ENCODE data around the gene SPATA17.

DNA sequence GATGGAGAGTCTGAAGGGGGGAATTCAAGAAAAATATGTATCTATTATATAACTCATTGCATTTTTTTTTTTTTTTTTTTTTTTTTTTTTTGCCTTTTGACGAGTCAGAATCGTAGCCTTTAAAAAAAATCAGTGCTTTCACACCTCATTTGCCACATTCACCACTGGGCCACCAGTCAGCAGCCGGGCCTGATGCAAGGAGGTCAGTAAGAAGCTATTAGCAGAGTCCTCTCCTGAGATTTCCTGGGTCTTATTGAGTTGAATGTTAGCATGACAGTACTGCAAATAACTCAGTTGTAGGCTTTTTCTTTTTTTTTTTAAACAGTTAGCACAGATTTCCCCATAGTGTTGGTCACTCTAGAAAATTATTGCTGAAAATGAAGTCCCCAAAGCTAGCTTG lies 139.8 kb downstream of the SPATA17 start:
- no peak for TF ChIP-seq EZH2 (IDR thresholded peaks at IDR 0.05; ENCODE audit: insufficient read depth, poor library complexity, severe bottlenecking)
- TF ChIP-seq EZH2phosphoT487 (IDR thresholded peaks at IDR 0.05; ENCODE audit: insufficient read depth, low read depth): no peak
